SK-N-SH treated with all-trans-retinoic acid at 6 μM for 48 hours (cell line): ENCODE measurements around the gene USH2A.

Source experiments
- PPARA ChIP-seq: fragments of 250-450 bp; sonication (Bioruptor Pico); IDR thresholded peaks from 2 replicates; pipeline ENCODE4 v1.5.0; 2020; ENCODE audit warnings: mild to moderate bottlenecking, borderline replicate concordance
- RARB ChIP-seq: fragments of 250-450 bp; sonication (Bioruptor Pico); IDR thresholded peaks from 2 replicates; pipeline ENCODE4 v1.8.0; 2021; ENCODE audit warnings: mild to moderate bottlenecking, moderate library complexity
- ZC3H10 ChIP-seq: fragments of 250-450 bp; sonication (Bioruptor Pico); IDR thresholded peaks from 2 replicates; pipeline ENCODE4 v1.5.1; 2021; ENCODE audit warnings: mild to moderate bottlenecking, moderate library complexity
- TF ChIP-seq, protein P1 (sequence below): fragments of 250-450 bp; sonication (Bioruptor Pico); IDR thresholded peaks from 2 replicates; pipeline ENCODE4 v1.5.1; 2020; ENCODE audit warnings: low read depth, mild to moderate bottlenecking, moderate library complexity
- TF ChIP-seq, protein P2 (sequence below): fragments of 250-450 bp; sonication (Bioruptor Pico); IDR thresholded peaks from 2 replicates; pipeline ENCODE4 v1.8.0; 2021; ENCODE audit warnings: low read depth, mild to moderate bottlenecking, moderate library complexity, borderline replicate concordance

DNA sequence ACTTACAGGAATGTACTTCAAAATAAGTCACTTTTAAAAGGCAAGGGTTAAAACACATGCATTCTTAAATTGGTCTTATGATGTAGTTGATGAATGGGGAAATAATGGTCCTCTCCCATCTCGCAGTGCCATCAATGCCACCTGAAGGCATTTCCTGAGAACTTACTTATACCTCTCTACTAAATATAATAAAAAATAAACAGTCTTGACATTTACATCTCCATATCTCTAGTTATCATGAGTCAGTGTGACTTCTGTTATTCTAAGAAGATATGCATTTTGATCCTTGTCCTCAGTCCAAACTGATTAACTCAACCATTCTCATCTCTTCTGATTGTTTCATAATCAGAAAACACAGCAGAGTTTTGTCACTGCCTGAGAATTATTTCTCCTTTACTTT lies 253.9 kb downstream of the USH2A start:
- TF ChIP-seq, protein P1, sequence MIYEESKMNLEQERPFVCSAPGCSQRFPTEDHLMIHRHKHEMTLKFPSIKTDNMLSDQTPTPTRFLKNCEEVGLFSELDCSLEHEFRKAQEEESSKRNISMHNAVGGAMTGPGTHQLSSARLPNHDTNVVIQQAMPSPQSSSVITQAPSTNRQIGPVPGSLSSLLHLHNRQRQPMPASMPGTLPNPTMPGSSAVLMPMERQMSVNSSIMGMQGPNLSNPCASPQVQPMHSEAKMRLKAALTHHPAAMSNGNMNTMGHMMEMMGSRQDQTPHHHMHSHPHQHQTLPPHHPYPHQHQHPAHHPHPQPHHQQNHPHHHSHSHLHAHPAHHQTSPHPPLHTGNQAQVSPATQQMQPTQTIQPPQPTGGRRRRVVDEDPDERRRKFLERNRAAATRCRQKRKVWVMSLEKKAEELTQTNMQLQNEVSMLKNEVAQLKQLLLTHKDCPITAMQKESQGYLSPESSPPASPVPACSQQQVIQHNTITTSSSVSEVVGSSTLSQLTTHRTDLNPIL (CRISPR knock-in tag), result no peak
- TF ChIP-seq PPARA (no peak), ZC3H10 (CRISPR knock-in tag) (no peak), RARB (CRISPR knock-in tag) (no peak)
- TF ChIP-seq, protein P2, sequence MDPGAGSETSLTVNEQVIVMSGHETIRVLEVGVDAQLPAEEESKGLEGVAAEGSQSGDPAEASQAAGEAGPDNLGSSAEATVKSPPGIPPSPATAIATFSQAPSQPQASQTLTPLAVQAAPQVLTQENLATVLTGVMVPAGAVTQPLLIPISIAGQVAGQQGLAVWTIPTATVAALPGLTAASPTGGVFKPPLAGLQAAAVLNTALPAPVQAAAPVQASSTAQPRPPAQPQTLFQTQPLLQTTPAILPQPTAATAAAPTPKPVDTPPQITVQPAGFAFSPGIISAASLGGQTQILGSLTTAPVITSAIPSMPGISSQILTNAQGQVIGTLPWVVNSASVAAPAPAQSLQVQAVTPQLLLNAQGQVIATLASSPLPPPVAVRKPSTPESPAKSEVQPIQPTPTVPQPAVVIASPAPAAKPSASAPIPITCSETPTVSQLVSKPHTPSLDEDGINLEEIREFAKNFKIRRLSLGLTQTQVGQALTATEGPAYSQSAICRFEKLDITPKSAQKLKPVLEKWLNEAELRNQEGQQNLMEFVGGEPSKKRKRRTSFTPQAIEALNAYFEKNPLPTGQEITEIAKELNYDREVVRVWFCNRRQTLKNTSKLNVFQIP (CRISPR knock-in tag), result no peak
